ENCODE measurements around the gene ITPRIPL2.

The ITPRIPL2 gene

DNA sequence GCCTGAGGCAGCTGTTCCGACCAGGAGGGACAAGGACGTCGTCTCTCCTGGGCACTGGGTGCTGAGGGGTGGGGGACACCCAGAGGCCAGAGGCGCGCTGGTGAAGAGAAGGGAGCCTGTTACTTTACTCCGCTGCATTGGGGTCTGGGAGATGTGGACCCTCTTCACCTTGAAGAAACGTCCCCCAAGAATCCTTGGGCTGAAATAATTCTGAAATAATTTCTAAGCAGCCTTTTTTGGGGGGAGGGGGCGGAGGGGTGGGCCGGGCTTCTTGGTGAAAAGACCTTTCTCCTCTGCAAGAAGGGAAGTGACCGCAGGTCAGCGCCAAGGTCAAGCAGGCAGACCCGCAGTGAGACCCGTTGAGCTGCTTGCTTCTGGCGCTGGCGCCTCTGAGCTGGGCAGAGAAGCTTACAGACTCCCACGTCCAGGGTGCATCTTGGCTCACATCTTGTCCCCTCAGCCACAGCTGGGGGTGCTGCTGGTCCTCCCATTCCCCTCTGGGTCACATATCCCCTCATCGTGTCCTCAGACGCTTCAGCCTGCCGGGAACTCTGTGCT, 55.4 kb downstream of the ITPRIPL2 start:
- no peak for DNase-seq
- no peak overlapping the region for H3K27ac Mint-ChIP-seq
- no peaks in the 10 kb centered on the region for H3K4me1 Mint-ChIP-seq
- ATAC-seq: no peak
- no peak overlapping the region for H3K4me3 Mint-ChIP-seq
- H3K9me3 Mint-ChIP-seq: no peaks in the 10 kb centered on the region
- H3K27me3 Mint-ChIP-seq: peaks cover 29% of the 10 kb centered on the region

DNA sequence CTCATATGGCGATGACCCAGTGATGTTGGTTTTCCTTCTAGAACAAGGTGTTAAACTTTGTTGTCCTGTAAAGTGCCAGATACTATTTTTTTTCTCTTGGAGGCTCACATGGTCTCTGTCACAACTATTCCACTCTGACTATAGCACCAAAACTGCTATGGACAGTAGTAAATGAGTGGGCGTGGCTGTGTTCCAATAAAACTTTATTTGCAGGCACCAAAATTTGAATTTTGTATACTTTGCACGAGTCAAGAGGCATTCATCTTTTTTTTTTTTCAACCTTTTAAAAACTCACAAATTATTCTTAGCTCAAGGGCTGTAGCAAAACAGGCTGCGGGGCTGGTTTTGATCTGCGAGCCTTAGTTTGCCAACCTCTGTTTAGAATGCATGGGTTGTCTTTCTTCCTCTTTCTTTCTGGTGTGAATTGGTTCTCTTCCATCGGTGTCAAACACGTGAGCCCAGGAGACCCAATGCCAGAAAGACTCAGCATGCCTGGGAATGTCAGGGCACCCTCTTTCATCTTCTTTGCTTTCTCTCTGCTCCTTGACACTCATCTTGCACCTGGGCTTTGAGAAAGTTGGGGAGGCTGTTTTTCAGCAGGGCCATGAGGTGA, 56.4 kb downstream of the ITPRIPL2 start:
- Mint-ChIP-seq H3K27ac (peak overlapping the region in 1 of 2 donors; percentile 25), H3K9me3 (no peaks in the 10 kb centered on the region), H3K4me1 (no peaks in the 10 kb centered on the region), H3K4me3 (no peak overlapping the region), H3K27me3 (peaks cover 36% of the 10 kb centered on the region)
- ATAC-seq (no peak), DNase-seq (no peak)
